ENCODE data around the gene ZNF319.

DNA sequence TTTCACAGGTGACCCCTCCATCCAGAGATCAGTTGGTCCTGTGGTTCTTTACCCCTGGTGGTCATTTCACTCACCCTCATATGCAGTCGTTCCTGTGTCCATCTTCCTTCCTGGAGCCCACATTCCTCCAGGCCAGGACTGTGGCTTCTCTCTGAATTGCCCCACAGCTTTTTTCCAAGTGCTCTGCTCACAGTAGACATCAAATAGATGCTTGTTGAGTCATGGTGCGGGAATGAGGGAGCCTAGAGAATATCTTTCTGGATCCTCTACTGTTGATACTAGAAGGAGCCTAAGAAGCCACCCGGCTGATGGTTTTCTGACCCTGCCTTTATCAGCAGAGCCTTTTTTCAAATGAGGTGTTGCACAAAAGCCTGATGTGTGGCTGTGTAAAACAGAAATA lies 11.2 kb upstream of the ZNF319 start:
- TF ChIP-seq GATA3 (IDR thresholded peaks at IDR 0.05; ENCODE audit: low read depth, low read length): no peak
- TF ChIP-seq GATA2 (IDR thresholded peaks at IDR 0.05; ENCODE audit: low read depth, low read length): no peak

All from SH-SY5Y (cell line).